WTC11 (cell line): ENCODE measurements around the gene IMPDH1. TPM values are rescaled to one million over a fixed set of nuclear protein-coding genes. Genes with fewer than 3 reads are reported as not detected.

Experiments used
- ATF2 ChIP-seq: sonication (generic); formaldehyde crosslinking; IDR thresholded peaks from 2 replicates; pipeline ENCODE4 v1.8.1; 2022; ENCODE audit warnings: low read depth, missing genetic modification reagents, borderline replicate concordance
- ATF3 ChIP-seq: sonication (generic); formaldehyde crosslinking; conservative IDR thresholded peaks from 2 replicates; pipeline ENCODE4 v1.8.1; 2022; ENCODE audit warnings: mild to moderate bottlenecking, missing genetic modification reagents
- E2F1 ChIP-seq: sonication (generic); formaldehyde crosslinking; IDR thresholded peaks from 2 replicates; pipeline ENCODE4 v1.8.0; 2022; ENCODE audit warnings: mild to moderate bottlenecking, missing genetic modification reagents
- ELF4 ChIP-seq: sonication (generic); formaldehyde crosslinking; IDR thresholded peaks from 2 replicates; pipeline ENCODE4 v1.8.1; 2022; ENCODE audit warnings: low read depth, mild to moderate bottlenecking, moderate library complexity, missing genetic modification reagents
- EMX1 ChIP-seq: fragments of 250-450 bp; sonication (Bioruptor Pico); IDR thresholded peaks from 2 replicates; pipeline ENCODE4 v1.8.0; 2021; ENCODE audit warnings: mild to moderate bottlenecking
- ETV6 ChIP-seq: sonication (generic); formaldehyde crosslinking; IDR thresholded peaks from 2 replicates; pipeline ENCODE4 v1.8.1; 2022; ENCODE audit warnings: mild to moderate bottlenecking, missing genetic modification reagents
- FOXJ3 ChIP-seq: sonication (generic); formaldehyde crosslinking; IDR thresholded peaks from 2 replicates; pipeline ENCODE4 v1.9.0; 2021; ENCODE audit warnings: missing genetic modification reagents, mild to moderate bottlenecking, borderline replicate concordance
- FOXP4 ChIP-seq: sonication (generic); formaldehyde crosslinking; IDR thresholded peaks from 2 replicates; pipeline ENCODE4 v1.8.0; 2022; ENCODE audit warnings: mild to moderate bottlenecking, missing genetic modification reagents
- GABPB1 ChIP-seq: sonication (generic); formaldehyde crosslinking; IDR thresholded peaks from 2 replicates; pipeline ENCODE4 v1.8.1; 2023; ENCODE audit warnings: mild to moderate bottlenecking, missing genetic modification reagents
- IRF2 ChIP-seq: sonication (generic); formaldehyde crosslinking; IDR thresholded peaks from 2 replicates; pipeline ENCODE4 v1.8.0; 2022; ENCODE audit warnings: low read depth, missing genetic modification reagents, borderline replicate concordance
- NFATC4 ChIP-seq: fragments of 250-450 bp; sonication (Bioruptor Pico); IDR thresholded peaks from 2 replicates; pipeline ENCODE4 v1.9.0; 2021; ENCODE audit warnings: mild to moderate bottlenecking
- NR1H2 ChIP-seq: sonication (generic); formaldehyde crosslinking; IDR thresholded peaks from 2 replicates; pipeline ENCODE4 v1.9.0; 2021; ENCODE audit warnings: mild to moderate bottlenecking, moderate library complexity, missing genetic modification reagents
- PRDM15 ChIP-seq: sonication (generic); formaldehyde crosslinking; IDR thresholded peaks from 2 replicates; pipeline ENCODE4 v1.8.0; 2022; ENCODE audit warnings: missing genetic modification reagents
- PREB ChIP-seq: sonication (generic); formaldehyde crosslinking; IDR thresholded peaks from 2 replicates; pipeline ENCODE4 v1.8.1; 2022; ENCODE audit warnings: mild to moderate bottlenecking, missing genetic modification reagents, moderate library complexity, borderline replicate concordance
- TCF7 ChIP-seq: sonication (generic); formaldehyde crosslinking; IDR thresholded peaks from 2 replicates; pipeline ENCODE4 v1.8.0; 2022; ENCODE audit warnings: mild to moderate bottlenecking, low read depth, missing genetic modification reagents, moderate library complexity
- USF2 ChIP-seq: sonication (generic); formaldehyde crosslinking; IDR thresholded peaks from 2 replicates; pipeline ENCODE4 v1.8.1; 2023; ENCODE audit warnings: mild to moderate bottlenecking, missing genetic modification reagents, moderate library complexity
- ZBTB43 ChIP-seq: sonication (generic); formaldehyde crosslinking; IDR thresholded peaks from 2 replicates; pipeline ENCODE4 v1.8.1; 2023; ENCODE audit warnings: mild to moderate bottlenecking, missing genetic modification reagents
- ZMAT4 ChIP-seq: fragments of 250-450 bp; sonication (Bioruptor Pico); IDR thresholded peaks from 2 replicates; pipeline ENCODE4 v1.9.0; 2021; ENCODE audit warnings: mild to moderate bottlenecking
- ZNF423 ChIP-seq: fragments of 250-450 bp; sonication (Bioruptor Pico); IDR thresholded peaks from 2 replicates; pipeline ENCODE4 v2.1.2; 2022; ENCODE audit warnings: mild to moderate bottlenecking, moderate library complexity
- ZNF532 ChIP-seq: fragments of 250-450 bp; sonication (Bioruptor Pico); IDR thresholded peaks from 2 replicates; pipeline ENCODE4 v1.9.0; 2021; ENCODE audit warnings: mild to moderate bottlenecking, borderline replicate concordance
- total RNA-seq: library from RNA; stranded (reverse); gene quantifications from 3 replicates; pipeline ENCODE4 v1.2.3, GENCODE V29; 2021

IMPDH1 gene
- total RNA-seq, 1 experiment from 2014 or later: 54.2 TPM

GRCh38 chr7:128351296-128352152 lies 58.3 kb downstream of the IMPDH1 start (continued):
- peak; percentile 35; the same call in 1 of the 2 replicates for TF ChIP-seq E2F1 (CRISPR knock-in tag)
- no peak for TF ChIP-seq ZMAT4 (CRISPR knock-in tag)
- TF ChIP-seq ELF4 (CRISPR knock-in tag): no peak
- TF ChIP-seq PRDM15 (CRISPR knock-in tag): peak; percentile 53; the same call in 1 of the 2 replicates
- TF ChIP-seq IRF2 (CRISPR knock-in tag): peak; percentile 35
- TF ChIP-seq FOXJ3 (CRISPR knock-in tag): no peak
- 0 out of 2 replicates have a peak, but pooled peaks have one; percentile 50 for TF ChIP-seq NR1H2
- no peak for TF ChIP-seq EMX1 (CRISPR knock-in tag)
- TF ChIP-seq ETV6 (CRISPR knock-in tag): 0 out of 2 replicates have a peak, but pooled peaks have one; percentile 41
- no peak for TF ChIP-seq ZNF423 (CRISPR knock-in tag)
- no peak for TF ChIP-seq PREB
- TF ChIP-seq USF2 (CRISPR knock-in tag): no peak
- peak; percentile 92 for TF ChIP-seq FOXP4
- TF ChIP-seq ZBTB43 (CRISPR knock-in tag): no peak
- TF ChIP-seq GABPB1 (CRISPR knock-in tag): no peak
- no peak for TF ChIP-seq ATF3 (CRISPR knock-in tag)
- no peak for TF ChIP-seq NFATC4 (CRISPR knock-in tag)
- TF ChIP-seq ZNF532 (CRISPR knock-in tag): no peak
- 0 out of 2 replicates have a peak, but pooled peaks have one; percentile 11 for TF ChIP-seq TCF7
- TF ChIP-seq ATF2: no peak
